HepG2 (cell line): ENCODE results near the gene CD180. TPM values are rescaled to one million over a fixed set of nuclear protein-coding genes. Genes with fewer than 3 reads are reported as not detected.

ENCODE experiments used
- ATAC-seq: fragments of 200-7000 bp; cut with Tn5 transposase; 3 replicates; pipeline ENCODE4 v1.9.1; 2020; ENCODE audit warnings: mild to moderate bottlenecking, moderate library complexity
- BruUV-seq: library from RNA; stranded (reverse); fragments of 400-500 nt; replicated peaks from 2 replicates; lab custom pipeline; 2021; lab: Mats Ljungman, UMichigan
- CTCF ChIA-PET: fragments of 300-600 bp; formaldehyde crosslinking; extraction: SDS; loops from one replicate; lab custom pipeline; 2021; ENCODE audit warnings: low total read pairs, inconsistent platforms, low intra/inter-chr PET ratio; lab: Yijun Ruan, JAX
- POLR2A ChIA-PET: fragments of 350-600 bp; sonication (Branson Sonifier 250); formaldehyde crosslinking; loops from one replicate; lab custom pipeline; 2020; ENCODE audit warnings: antibody characterized with exemption, inconsistent platforms; lab: Yijun Ruan, JAX
- DNase-seq: peaks from one replicate; pipeline ENCODE4 v3.0.0-alpha.2; 2015; ENCODE audit warnings: low spot score
- FAIRE-seq: peaks from 3 replicates; lab custom pipeline; 2011; peaks lifted over from hg19 to GRCh38; lab: Jason Lieb, UNC
- H2AFZ ChIP-seq: one replicate; pipeline ENCODE4 v1.6.1; 2011; ENCODE audit warnings: low read length, inconsistent platforms
- H3K27ac ChIP-seq: fragments of 300-600 bp; 3 replicates; pipeline ENCODE4 v1.8.0; 2011; ENCODE audit warnings: mixed run types, mild to moderate bottlenecking, mixed read lengths, low read length, inconsistent platforms; ENCODE audit not compliant: insufficient read depth; ENCODE audit errors: extremely low read length
- H3K27me3 ChIP-seq, 2 experiments: fragments of 200-600 bp in 1 of 2; 2 replicates in 1 of 2; 3 replicates in 1 of 2; pipeline versions ENCODE4 v1.6.0 to v1.8.0; 2011; ENCODE audit warnings: low read length in 2 of 2, mild to moderate bottlenecking in 2 of 2, moderate library complexity in 2 of 2, inconsistent platforms in 1 of 2; ENCODE audit not compliant: insufficient read depth in 2 of 2, control insufficient read depth in 1 of 2
- H3K36me3 ChIP-seq, 2 experiments: fragments of 200-600 bp in 1 of 2; replicated peaks in 1 of 2; 2 replicates in 1 of 2; 3 replicates in 1 of 2; pipeline versions ENCODE4 v1.5.1 to v1.8.0; 2011; ENCODE audit warnings: low read length in 2 of 2, inconsistent platforms in 1 of 2; ENCODE audit not compliant: insufficient read depth in 2 of 2, control insufficient read depth in 1 of 2
- H3K4me1 ChIP-seq: 2 replicates; pipeline ENCODE4 v1.5.1; 2012; ENCODE audit warnings: low read length, inconsistent platforms; ENCODE audit not compliant: insufficient read depth
- H3K4me2 ChIP-seq: 2 replicates; pipeline ENCODE4 v1.6.0; 2011; ENCODE audit warnings: low read depth, low read length, inconsistent platforms
- H3K4me3 ChIP-seq, 3 experiments: fragments of 200-600 bp in 1 of 3; sonication (generic), shearing (Covaris generic) in 1 of 3; replicated peaks in 1 of 3; 2 replicates each; pipeline ENCODE4 v1.5.1; 2011 to 2016; ENCODE audit warnings: low read length in 3 of 3, inconsistent platforms in 2 of 3, low read depth in 2 of 3, mild to moderate bottlenecking in 2 of 3, control low read depth in 1 of 3, mixed read lengths in 1 of 3; ENCODE audit not compliant: insufficient read depth in 1 of 3
- H3K79me2 ChIP-seq: one replicate; pipeline ENCODE4 v1.6.1; 2011; ENCODE audit warnings: low read length, inconsistent platforms; ENCODE audit not compliant: insufficient read depth
- H3K9ac ChIP-seq: 2 replicates; pipeline ENCODE4 v1.6.0; 2011; ENCODE audit warnings: mild to moderate bottlenecking, low read depth, low read length, inconsistent platforms; ENCODE audit not compliant: insufficient read depth
- H3K9me3 ChIP-seq: 2 replicates; pipeline ENCODE4 v1.5.1; 2012; ENCODE audit warnings: mild to moderate bottlenecking, low read length
- H4K20me1 ChIP-seq: 2 replicates; pipeline ENCODE4 v1.6.0; 2011; ENCODE audit warnings: inconsistent platforms, mild to moderate bottlenecking, low read length, moderate library complexity; ENCODE audit not compliant: insufficient read depth
- CBX2 ChIP-seq, 2 experiments: fragments of 200-600 bp in 1 of 2; sonication (generic); formaldehyde crosslinking in 1 of 2; IDR thresholded peaks; 2 replicates each; pipeline versions ENCODE4 v1.7.0 to v1.8.1; 2018 to 2022; ENCODE audit warnings: low read depth in 2 of 2, low read length in 1 of 2, mild to moderate bottlenecking in 1 of 2, missing genetic modification reagents in 1 of 2
- DMAP1 ChIP-seq: IDR thresholded peaks from 2 replicates; pipeline ENCODE4 v1.6.1; 2016
- FOSL2 ChIP-seq: sonication (generic); formaldehyde crosslinking; IDR thresholded peaks from 2 replicates; pipeline ENCODE4 v1.4.0; 2020; ENCODE audit warnings: missing genetic modification reagents
- IKZF1 ChIP-seq: fragments of 450-650 bp; IDR thresholded peaks from 2 replicates; pipeline ENCODE4 v1.7.1; 2016
- NFE2L1 ChIP-seq: sonication (generic); formaldehyde crosslinking; IDR thresholded peaks from 2 replicates; pipeline ENCODE4 v1.4.0; 2020; ENCODE audit warnings: missing genetic modification reagents, mild to moderate bottlenecking, borderline replicate concordance
- NR2F6 ChIP-seq, 2 experiments: IDR thresholded peaks; 2 replicates each; pipeline ENCODE4 v1.6.1; 2016; ENCODE audit warnings: antibody characterized with exemption in 1 of 2, mild to moderate bottlenecking in 1 of 2
- SOX13 ChIP-seq, 3 experiments: fragments of 450-650 bp in 1 of 3; sonication (generic) in 1 of 3; formaldehyde crosslinking in 1 of 3; IDR thresholded peaks in 2 of 3; conservative IDR thresholded peaks in 1 of 3; 2 replicates each; pipeline versions ENCODE4 v1.5.0 to v1.6.1; 2016 to 2020; ENCODE audit warnings: antibody characterized with exemption in 1 of 3, mild to moderate bottlenecking in 1 of 3, missing compliant biosample characterization in 1 of 3, missing genetic modification reagents in 1 of 3, moderate library complexity in 1 of 3
- U2AF2 ChIP-seq: fragments of 200-400 bp; formaldehyde crosslinking; IDR thresholded peaks from 2 replicates; pipeline ENCODE4 v1.6.1; 2017; ENCODE audit warnings: low read depth, mild to moderate bottlenecking, low read length
- ZFP36L1 ChIP-seq: sonication (generic); formaldehyde crosslinking; IDR thresholded peaks from 2 replicates; pipeline ENCODE4 v1.8.0; 2022; ENCODE audit warnings: mild to moderate bottlenecking, missing genetic modification reagents, moderate library complexity
- ZMYM4 ChIP-seq: sonication (generic); formaldehyde crosslinking; IDR thresholded peaks from 2 replicates; pipeline ENCODE4 v1.8.1; 2023; ENCODE audit warnings: mild to moderate bottlenecking, missing genetic modification reagents
- ZNF205 ChIP-seq: IDR thresholded peaks from 2 replicates; pipeline ENCODE4 v1.6.1; 2018; ENCODE audit warnings: missing biosample characterization, missing genetic modification reagents
- ZNF263 ChIP-seq: sonication (generic); formaldehyde crosslinking; IDR thresholded peaks from 2 replicates; pipeline ENCODE4 v1.4.0; 2020; ENCODE audit warnings: missing genetic modification reagents
- ZNF33B ChIP-seq: sonication (generic); formaldehyde crosslinking; IDR thresholded peaks from 2 replicates; pipeline ENCODE4 v1.5.1; 2020; ENCODE audit warnings: mild to moderate bottlenecking, missing genetic modification reagents
- ZNF878 ChIP-seq: sonication (generic); formaldehyde crosslinking; IDR thresholded peaks from 2 replicates; pipeline ENCODE4 v1.8.1; 2023; ENCODE audit warnings: mild to moderate bottlenecking, missing genetic modification reagents, moderate library complexity
- WGBS: methylation state at CpG from one replicate; pipeline ENCODE4 v1.1.6; 2017; ENCODE audit warnings: low lambda C conversion rate; 5-methylcytosine and 5-hydroxymethylcytosine counted together
- in situ Hi-C: cut with HindIII; loops from 2 replicates; pipeline ENCODE4 v1.10.0; 2017; ENCODE audit warnings: low pct_unique_long_range_greater_than_20kb; ENCODE audit not compliant: extremely low pct_ligation_motif_present
- intact Hi-C: fragments of 100-400 bp; cut with micrococcal nuclease; formaldehyde crosslinking; loops from one replicate; pipeline ENCODE4 v1.10.0; 2022; ENCODE audit not compliant: unreplicated experiment
- polyA plus RNA-seq, 8 experiments: library from polyadenylated mRNA; depleted of rRNA in 3 of 8; stranded (reverse) in 7 of 8; unstranded in 1 of 8; fragments of >200 nt; fragmentation: Illumina TruSeq in 4 of 8; extraction: Trizol in 4 of 8; gene quantifications; 2 replicates each; pipeline versions ENCODE4 v1.2.1 to v1.2.3, GENCODE V29; 2011 to 2016; ENCODE audit warnings: low read depth in 4 of 8, missing spikeins in 1 of 8, mixed read lengths in 1 of 8; ENCODE audit not compliant: insufficient read depth in 1 of 8
- total RNA-seq, 5 experiments: library from RNA; depleted of rRNA; stranded (reverse); fragments of >200 nt; fragmentation: Illumina TruSeq; extraction: Trizol; gene quantifications; 2 replicates each; pipeline ENCODE4 v1.2.3, GENCODE V29; 2016; ENCODE audit warnings: low read depth in 1 of 5
- TF ChIP-seq, protein P1 (sequence below): sonication (generic); formaldehyde crosslinking; conservative IDR thresholded peaks from 2 replicates; pipeline ENCODE4 v1.4.0; 2020; ENCODE audit warnings: missing genetic modification reagents
- TF ChIP-seq, protein P2 (sequence below): sonication (generic); formaldehyde crosslinking; IDR thresholded peaks from 2 replicates; pipeline ENCODE4 v1.4.0; 2020; ENCODE audit warnings: missing genetic modification reagents
- TF ChIP-seq, protein P3 (sequence below): sonication (generic); formaldehyde crosslinking; IDR thresholded peaks from 2 replicates; pipeline ENCODE4 v1.4.0; 2020; ENCODE audit warnings: missing genetic modification reagents
- TF ChIP-seq, protein P4 (sequence below): IDR thresholded peaks from 2 replicates; pipeline ENCODE4 v1.6.1; 2018; ENCODE audit warnings: missing genetic modification reagents, mild to moderate bottlenecking, missing compliant biosample characterization

Gene CD180
- total and polyA plus RNA-seq, 2 of the 13 experiments (the other 11 are each of a cell fraction or from before 2014, with no cell fraction given), result not detected

DNA sequence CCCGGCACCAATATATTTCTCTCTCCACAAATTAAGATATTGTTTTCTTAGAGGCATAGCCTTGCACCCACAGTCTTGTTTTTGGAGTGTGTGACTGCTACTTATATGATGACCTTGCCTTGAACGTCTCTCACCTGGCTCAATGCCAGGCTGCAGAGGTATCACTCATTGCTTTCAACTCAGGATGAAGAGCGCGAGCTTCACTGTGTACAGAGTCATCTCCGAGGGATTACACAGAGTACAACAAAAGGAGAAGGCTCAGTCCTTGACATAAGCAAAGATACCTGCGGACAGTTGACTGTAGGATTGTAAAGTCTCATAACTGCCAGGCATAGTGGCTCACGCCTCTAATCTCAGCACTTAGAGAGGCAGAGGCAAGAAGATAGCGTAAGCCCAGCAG, 53.8 kb downstream of the CD180 start:
- H3K27ac ChIP-seq, result peak overlapping the region; percentile 86
- no peak overlapping the region for H3K4me2 ChIP-seq
- TF ChIP-seq U2AF2, result no peak
- no peak for TF ChIP-seq ZNF205 (CRISPR knock-in tag)
- TF ChIP-seq CBX2 (IDR thresholded peaks at IDR 0.05; ENCODE audit: low read depth, low read length), result no peak
- TF ChIP-seq CBX2 (CRISPR knock-in tag; IDR thresholded peaks at IDR 0.05; ENCODE audit: low read depth), result no peak
- TF ChIP-seq, protein P1, sequence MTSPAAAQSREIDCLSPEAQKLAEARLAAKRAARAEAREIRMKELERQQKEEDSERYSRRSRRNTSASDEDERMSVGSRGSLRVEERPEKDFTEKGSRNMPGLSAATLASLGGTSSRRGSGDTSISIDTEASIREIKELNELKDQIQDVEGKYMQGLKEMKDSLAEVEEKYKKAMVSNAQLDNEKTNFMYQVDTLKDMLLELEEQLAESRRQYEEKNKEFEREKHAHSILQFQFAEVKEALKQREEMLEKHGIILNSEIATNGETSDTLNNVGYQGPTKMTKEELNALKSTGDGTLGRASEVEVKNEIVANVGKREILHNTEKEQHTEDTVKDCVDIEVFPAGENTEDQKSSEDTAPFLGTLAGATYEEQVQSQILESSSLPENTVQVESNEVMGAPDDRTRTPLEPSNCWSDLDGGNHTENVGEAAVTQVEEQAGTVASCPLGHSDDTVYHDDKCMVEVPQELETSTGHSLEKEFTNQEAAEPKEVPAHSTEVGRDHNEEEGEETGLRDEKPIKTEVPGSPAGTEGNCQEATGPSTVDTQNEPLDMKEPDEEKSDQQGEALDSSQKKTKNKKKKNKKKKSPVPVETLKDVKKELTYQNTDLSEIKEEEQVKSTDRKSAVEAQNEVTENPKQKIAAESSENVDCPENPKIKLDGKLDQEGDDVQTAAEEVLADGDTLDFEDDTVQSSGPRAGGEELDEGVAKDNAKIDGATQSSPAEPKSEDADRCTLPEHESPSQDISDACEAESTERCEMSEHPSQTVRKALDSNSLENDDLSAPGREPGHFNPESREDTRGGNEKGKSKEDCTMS (CRISPR knock-in tag), result no peak
- TF ChIP-seq, protein P2, sequence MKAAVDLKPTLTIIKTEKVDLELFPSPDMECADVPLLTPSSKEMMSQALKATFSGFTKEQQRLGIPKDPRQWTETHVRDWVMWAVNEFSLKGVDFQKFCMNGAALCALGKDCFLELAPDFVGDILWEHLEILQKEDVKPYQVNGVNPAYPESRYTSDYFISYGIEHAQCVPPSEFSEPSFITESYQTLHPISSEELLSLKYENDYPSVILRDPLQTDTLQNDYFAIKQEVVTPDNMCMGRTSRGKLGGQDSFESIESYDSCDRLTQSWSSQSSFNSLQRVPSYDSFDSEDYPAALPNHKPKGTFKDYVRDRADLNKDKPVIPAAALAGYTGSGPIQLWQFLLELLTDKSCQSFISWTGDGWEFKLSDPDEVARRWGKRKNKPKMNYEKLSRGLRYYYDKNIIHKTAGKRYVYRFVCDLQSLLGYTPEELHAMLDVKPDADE (CRISPR knock-in tag), result no peak
- TF ChIP-seq NR2F6 (IDR thresholded peaks at IDR 0.05), result 0 out of 2 replicates have a peak, but pooled peaks have one; percentile 18
- TF ChIP-seq NR2F6 (CRISPR knock-in tag; IDR thresholded peaks at IDR 0.05), result 0 out of 2 replicates have a peak, but pooled peaks have one; percentile 23
- TF ChIP-seq, protein P3, sequence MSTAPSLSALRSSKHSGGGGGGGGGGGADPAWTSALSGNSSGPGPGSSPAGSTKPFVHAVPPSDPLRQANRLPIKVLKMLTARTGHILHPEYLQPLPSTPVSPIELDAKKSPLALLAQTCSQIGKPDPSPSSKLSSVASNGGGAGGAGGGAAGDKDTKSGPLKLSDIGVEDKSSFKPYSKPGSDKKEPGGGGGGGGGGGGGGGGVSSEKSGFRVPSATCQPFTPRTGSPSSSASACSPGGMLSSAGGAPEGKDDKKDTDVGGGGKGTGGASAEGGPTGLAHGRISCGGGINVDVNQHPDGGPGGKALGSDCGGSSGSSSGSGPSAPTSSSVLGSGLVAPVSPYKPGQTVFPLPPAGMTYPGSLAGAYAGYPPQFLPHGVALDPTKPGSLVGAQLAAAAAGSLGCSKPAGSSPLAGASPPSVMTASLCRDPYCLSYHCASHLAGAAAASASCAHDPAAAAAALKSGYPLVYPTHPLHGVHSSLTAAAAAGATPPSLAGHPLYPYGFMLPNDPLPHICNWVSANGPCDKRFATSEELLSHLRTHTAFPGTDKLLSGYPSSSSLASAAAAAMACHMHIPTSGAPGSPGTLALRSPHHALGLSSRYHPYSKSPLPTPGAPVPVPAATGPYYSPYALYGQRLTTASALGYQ (CRISPR knock-in tag), result no peak
- TF ChIP-seq ZMYM4, result peak; percentile 69
- TF ChIP-seq, protein P4, sequence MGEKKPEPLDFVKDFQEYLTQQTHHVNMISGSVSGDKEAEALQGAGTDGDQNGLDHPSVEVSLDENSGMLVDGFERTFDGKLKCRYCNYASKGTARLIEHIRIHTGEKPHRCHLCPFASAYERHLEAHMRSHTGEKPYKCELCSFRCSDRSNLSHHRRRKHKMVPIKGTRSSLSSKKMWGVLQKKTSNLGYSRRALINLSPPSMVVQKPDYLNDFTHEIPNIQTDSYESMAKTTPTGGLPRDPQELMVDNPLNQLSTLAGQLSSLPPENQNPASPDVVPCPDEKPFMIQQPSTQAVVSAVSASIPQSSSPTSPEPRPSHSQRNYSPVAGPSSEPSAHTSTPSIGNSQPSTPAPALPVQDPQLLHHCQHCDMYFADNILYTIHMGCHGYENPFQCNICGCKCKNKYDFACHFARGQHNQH (CRISPR knock-in tag), result peak; percentile 47; the same call in 1 of the 2 replicates
- TF ChIP-seq ZNF878 (CRISPR knock-in tag), result no peak
- no peak for TF ChIP-seq ZNF263 (CRISPR knock-in tag)
- no peak for TF ChIP-seq ZFP36L1 (CRISPR knock-in tag)
- no peak for TF ChIP-seq SOX13 (IDR thresholded peaks at IDR 0.05)
- TF ChIP-seq SOX13 (CRISPR knock-in tag; conservative IDR thresholded peaks at IDR 0.05 in 1 of 2, IDR thresholded peaks at IDR 0.05 in 1 of 2), result peak in 1 of 2 experiments; percentile 83; a peak in 2 of 4 replicates
- TF ChIP-seq ZNF33B (CRISPR knock-in tag), result no peak
- TF ChIP-seq FOSL2 (CRISPR knock-in tag), result peak; percentile 60
- no peak for TF ChIP-seq NFE2L1 (CRISPR knock-in tag)
- no peak for TF ChIP-seq IKZF1
- no peak for TF ChIP-seq DMAP1

More for the DNA sequence above, 53.8 kb downstream of the CD180 start:
- H3K4me1 ChIP-seq, result peaks cover 64% of the 10 kb centered on the region
- no peak overlapping the region for H3K9ac ChIP-seq
- no peak overlapping the region for H2AFZ ChIP-seq
- in situ Hi-C loops, result loop anchor here (5.0 kb wide), 1 partner anchor 141 kb away; no protein-coding TSS in a partner anchor
- no peaks in the 10 kb centered on the region for H3K27me3 ChIP-seq
- intact Hi-C loops, result loop anchor here (5.0 kb wide), 3 partner anchors 46 to 151 kb away; no protein-coding TSS in a partner anchor
- ChIA-PET POLR2A (interaction anchor here (1.7 to 2.8 kb wide), 2 partner anchors 48 to 1073 kb away, joined by 5 to 30 read pairs; partner anchors contain the start of gene PIK3R1), CTCF (no interaction called here)
- peaks cover 5 to 9% of the 10 kb centered on the region in 2 experiments; a peak in 3 of 5 replicates for H3K36me3 ChIP-seq
- no peak overlapping the region for H3K4me3 ChIP-seq
- 53% methylated on average over 8 of the region's 8 CpGs for WGBS
- FAIRE-seq (no peak), ATAC-seq (peak; percentile 52), DNase-seq (peak; percentile 65)
- no peaks in the 10 kb centered on the region for H4K20me1 ChIP-seq
- BruUV-seq, result no TSS peak
- H3K79me2 ChIP-seq, result no peaks in the 10 kb centered on the region
- no peaks in the 10 kb centered on the region for H3K9me3 ChIP-seq
